HG03378 (cell line): ENCODE results near the gene OCLN.
"Not testable (repeated sequence)": the region's sequence is repeated elsewhere in the genome, so short reads cannot be mapped to it uniquely, and the experiment has no call there.

Experiments
- ATAC-seq: cut with Tn5 transposase; IDR thresholded peaks from one replicate; pipeline ENCODE4 v1.9.1; 2021; ENCODE audit warnings: mild to moderate bottlenecking, moderate library complexity; ENCODE audit not compliant: unreplicated experiment

Gene OCLN

GRCh38 chr5:69492391-69492922 is at the start of gene OCLN:
TSS of gene OCLN (plus strand) at chr5:69492790. CDS start at chr5:69504245, 11,455 bp downstream.
- peak; percentile 41 for ATAC-seq

- no peak for ATAC-seq
These were observed 48.3 kb upstream of the OCLN start for GRCh38 chr5:69444127-69444754.

GRCh38 chr5:69449511-69449910 is 43.1 kb upstream of the OCLN start:
- no peak for ATAC-seq

GRCh38 chr5:69450116-69450515 is 42.5 kb upstream of the OCLN start:
- no peak for ATAC-seq

- not testable (repeated sequence) for ATAC-seq
These were observed 42.1 kb upstream of the OCLN start for GRCh38 chr5:69450527-69450926.

GRCh38 chr5:69451941-69452647 is 40.5 kb upstream of the OCLN start:
- no peak for ATAC-seq

GRCh38 chr5:69453487-69453886 is 39.1 kb upstream of the OCLN start:
- ATAC-seq: not testable (repeated sequence)

GRCh38 chr5:69454460-69455249 is 37.9 kb upstream of the OCLN start:
- no peak for ATAC-seq

- ATAC-seq: not testable (repeated sequence)
These were observed 37.1 kb upstream of the OCLN start for GRCh38 chr5:69455428-69455988.

GRCh38 chr5:69462170-69462569 is 30.4 kb upstream of the OCLN start:
- ATAC-seq: no peak

- not testable (repeated sequence) for ATAC-seq
These were observed 26.2 kb upstream of the OCLN start for GRCh38 chr5:69466375-69466774.

- ATAC-seq: peak; percentile 95
These were observed 25.0 kb upstream of the OCLN start for GRCh38 chr5:69467442-69468225.

- no peak for ATAC-seq
These were observed 24.0 kb upstream of the OCLN start for GRCh38 chr5:69468631-69469030.

GRCh38 chr5:69471516-69471915 is 21.1 kb upstream of the OCLN start:
- ATAC-seq: not testable (repeated sequence)

GRCh38 chr5:69472535-69473143 is 20.0 kb upstream of the OCLN start:
- ATAC-seq: not testable (repeated sequence)

GRCh38 chr5:69477170-69477569 is 15.4 kb upstream of the OCLN start:
- no peak for ATAC-seq

GRCh38 chr5:69478296-69478695 is 14.3 kb upstream of the OCLN start:
- not testable (repeated sequence) for ATAC-seq

- no peak for ATAC-seq
These were observed 7.7 kb upstream of the OCLN start for GRCh38 chr5:69484891-69485290.

GRCh38 chr5:69485471-69485870 is 7.1 kb upstream of the OCLN start:
- ATAC-seq: no peak

GRCh38 chr5:69489246-69489645 is 3.3 kb upstream of the OCLN start:
- no peak for ATAC-seq
